Measurements from ENCODE around the gene OR1D5.
"Not testable (repeated sequence)": the region's sequence is repeated elsewhere in the genome, so short reads cannot be mapped to it uniquely, and the experiment has no call there.

Gene OR1D5, protein sequence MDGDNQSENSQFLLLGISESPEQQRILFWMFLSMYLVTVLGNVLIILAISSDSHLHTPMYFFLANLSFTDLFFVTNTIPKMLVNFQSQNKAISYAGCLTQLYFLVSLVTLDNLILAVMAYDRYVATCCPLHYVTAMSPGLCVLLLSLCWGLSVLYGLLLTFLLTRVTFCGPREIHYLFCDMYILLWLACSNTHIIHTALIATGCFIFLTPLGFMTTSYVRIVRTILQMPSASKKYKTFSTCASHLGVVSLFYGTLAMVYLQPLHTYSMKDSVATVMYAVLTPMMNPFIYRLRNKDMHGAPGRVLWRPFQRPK

GRCh38 chr17:3063507-3063906, at the start of gene OR1D5:
Gene OR1D5, minus strand, starts transcription at chr17:3063607. Its CDS starts 0 bp downstream, at chr17:3063607.
- DNase-seq: not testable (repeated sequence)

GRCh38 chr17:3104322-3104721, 40.9 kb upstream of the OR1D5 start, which contains the start of gene OR1D2:
Gene OR1D2, minus strand, starts transcription at chr17:3104422. Its CDS starts 11,426 bp downstream, at chr17:3092996.
- no peak for DNase-seq

- not testable (repeated sequence) for DNase-seq
Measured at GRCh38 chr17:3073850-3074249, 10.4 kb upstream of the OR1D5 start.

DNA sequence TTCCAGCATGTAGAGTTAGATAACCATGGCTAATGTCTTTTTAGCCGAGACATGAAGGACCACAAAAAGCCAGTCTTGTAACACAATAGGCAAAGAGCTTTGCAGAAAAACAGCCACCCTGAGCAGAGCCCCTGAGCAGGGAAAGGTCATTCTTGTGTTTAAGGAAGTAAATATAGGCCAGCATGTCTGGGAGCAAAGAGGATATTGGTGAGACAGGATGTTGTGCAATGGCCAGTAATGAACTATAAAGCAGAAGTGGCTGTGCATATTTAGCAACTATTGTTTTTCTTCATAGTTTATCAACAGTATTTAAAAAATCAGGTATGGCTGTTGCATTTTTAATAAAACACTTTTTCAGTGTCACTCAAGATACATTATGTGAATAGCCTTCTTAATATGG, 1.8 kb upstream of the OR1D5 start:
- not testable (repeated sequence) for DNase-seq

DNA sequence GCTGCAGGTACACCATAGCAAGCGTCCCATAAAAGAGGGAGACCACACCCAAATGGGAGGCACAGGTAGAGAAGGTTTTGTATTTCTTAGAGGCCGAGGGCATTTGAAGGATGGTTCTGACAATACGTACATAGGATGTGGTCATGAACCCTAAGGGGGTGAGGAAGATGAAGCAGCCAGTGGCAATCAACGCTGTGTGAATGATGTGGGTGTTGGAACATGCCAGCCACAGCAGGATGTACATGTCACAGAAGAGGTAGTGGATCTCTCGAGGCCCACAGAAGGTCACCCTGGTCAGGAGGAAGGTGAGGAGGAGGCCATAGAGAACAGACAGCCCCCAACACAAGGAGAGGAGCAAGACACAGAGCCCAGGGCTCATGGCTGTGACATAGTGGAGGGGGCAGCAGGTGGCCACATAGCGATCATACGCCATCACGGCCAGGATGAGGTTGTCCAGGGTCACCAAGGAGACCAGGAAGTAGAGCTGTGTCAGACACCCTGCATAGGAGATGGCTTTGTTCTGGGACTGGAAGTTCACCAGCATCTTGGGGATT, 506 bp downstream of the OR1D5 start:
- DNase-seq: not testable (repeated sequence)

GRCh38 chr17:3054868-3055267, 8.5 kb downstream of the OR1D5 start:
- DNase-seq: not testable (repeated sequence)

- DNase-seq: no peak
Measured at GRCh38 chr17:3049705-3050295, 13.6 kb downstream of the OR1D5 start.

DNA sequence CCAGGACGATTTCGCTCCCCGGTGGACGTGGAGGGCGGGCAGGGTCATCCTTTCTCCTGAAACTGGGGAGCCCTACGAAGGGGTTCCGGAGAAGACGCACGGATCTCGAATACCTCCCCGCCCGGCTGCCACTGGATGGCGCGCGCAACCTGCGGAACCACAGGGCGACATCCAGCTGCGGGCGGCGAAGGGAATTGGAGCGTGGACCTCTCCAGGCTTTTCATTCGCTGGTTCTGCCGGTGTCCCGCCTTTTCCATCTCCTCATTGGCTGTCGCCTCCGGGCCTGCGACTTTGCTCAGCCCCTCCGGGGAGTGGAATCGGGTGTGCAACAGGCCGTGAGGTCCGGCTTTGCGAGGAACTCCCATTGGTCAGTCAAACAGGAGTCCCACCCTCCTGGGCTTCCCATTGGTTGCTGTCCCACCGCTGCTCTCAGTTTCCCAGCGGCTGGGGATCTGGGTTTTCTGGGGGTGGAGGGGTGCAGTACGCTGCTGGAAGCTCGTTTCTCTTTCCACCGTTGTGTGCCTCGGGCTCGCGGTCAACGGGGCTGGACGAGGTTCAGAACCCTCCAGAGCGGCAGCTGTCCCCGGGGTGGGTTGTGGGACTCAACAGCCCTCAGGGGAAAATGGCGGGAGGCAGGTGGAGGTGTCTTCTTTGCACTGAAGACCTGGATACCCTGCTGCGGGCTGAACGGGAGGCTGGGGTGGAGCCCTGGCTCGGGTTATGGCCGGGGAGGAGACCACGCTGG, 14.5 kb downstream of the OR1D5 start:
- DNase-seq: peak; percentile 98

GRCh38 chr17:3046753-3047152, 16.7 kb downstream of the OR1D5 start:
- DNase-seq: no peak

DNA sequence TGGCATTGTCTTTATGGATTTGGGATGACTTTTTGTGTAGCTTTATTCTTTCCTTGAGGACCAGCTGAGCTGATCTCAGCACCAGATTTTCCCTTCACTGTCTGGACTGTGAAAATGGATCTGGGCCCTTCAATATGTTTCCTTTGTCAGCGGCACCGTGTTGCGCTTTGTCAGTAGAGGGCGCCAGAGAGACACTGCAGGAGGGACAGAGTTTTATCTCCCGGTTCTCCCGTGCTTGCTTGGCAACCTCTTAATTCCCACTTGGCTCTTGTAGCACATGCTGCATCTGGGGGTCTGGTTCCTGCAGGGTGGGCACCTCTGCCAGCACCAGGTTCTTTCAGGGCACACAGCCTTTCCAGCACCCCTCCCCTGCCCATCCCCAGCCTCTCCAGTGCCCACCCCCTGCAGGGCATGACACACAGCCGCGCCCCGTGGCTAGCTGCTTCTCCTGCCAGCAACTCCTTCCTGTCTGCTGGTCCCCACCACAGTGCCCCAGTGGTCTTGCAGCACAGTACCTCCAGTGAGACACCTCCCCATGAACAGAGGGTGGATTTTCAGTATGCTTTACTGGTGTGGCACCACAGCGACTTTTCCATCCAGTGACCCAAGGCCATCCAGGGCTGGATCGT, 19.6 kb downstream of the OR1D5 start:
- peak; percentile 8 for DNase-seq

GRCh38 chr17:3040882-3041281, 22.5 kb downstream of the OR1D5 start:
- no peak for DNase-seq

- DNase-seq: no peak
Measured at GRCh38 chr17:3039736-3040135, 23.7 kb downstream of the OR1D5 start.

DNA sequence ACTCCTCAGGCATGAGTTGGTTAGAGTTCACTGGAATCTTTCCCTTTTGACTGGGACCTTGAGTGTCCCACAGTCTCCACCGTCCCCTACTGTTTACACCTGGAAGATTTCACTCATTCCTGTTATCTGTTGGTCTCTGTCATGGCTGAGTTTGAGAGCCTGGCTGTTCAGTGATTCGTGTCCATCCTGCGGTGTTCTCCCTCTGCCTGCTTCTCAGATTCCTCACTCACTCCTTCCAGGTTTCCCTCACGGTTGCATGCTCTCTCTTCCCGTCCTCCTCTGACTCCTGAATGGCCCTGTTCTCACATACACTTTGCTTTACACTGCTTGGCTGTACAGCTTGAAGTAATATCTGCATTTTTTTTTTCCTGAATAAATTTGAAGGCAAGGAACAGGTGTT, 24.5 kb downstream of the OR1D5 start:
- no peak for DNase-seq

GRCh38 chr17:3037259-3037658, 26.1 kb downstream of the OR1D5 start:
- DNase-seq: no peak

- DNase-seq: no peak
Measured at GRCh38 chr17:3036800-3037199, 26.6 kb downstream of the OR1D5 start.

- DNase-seq: no peak
Measured at GRCh38 chr17:3035968-3036280, 27.5 kb downstream of the OR1D5 start.

GRCh38 chr17:3035256-3035967, 28.0 kb downstream of the OR1D5 start:
- no peak for DNase-seq

GRCh38 chr17:3034578-3034920, 28.9 kb downstream of the OR1D5 start:
- no peak for DNase-seq

GRCh38 chr17:3033741-3034577, 29.4 kb downstream of the OR1D5 start:
- DNase-seq: no peak

DNA sequence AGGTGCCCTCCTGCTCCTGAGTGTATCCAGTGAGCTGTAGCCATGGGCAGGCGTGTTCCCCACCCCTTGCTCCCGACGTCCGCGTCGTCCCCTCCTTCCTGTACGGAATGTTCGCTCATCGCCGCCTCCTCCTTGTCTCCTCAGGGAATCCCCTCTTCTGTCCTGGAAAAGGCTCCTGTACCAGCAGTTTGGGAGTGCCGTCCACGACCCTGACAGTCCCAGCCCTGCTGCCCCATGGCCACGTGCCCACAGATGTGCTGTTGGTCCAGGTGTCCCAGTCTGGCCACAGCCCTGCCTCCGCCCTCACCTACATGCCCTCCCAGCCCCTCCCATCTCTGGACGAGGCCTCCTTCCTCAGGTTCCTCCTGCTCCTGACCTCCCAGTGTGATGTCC, 30.2 kb downstream of the OR1D5 start:
- no peak for DNase-seq

Data from NCI-H748 treated with DMSO at 0.1 percent for 48 hours (cell line).